GM12865 (cell line): ENCODE data around the gene CFAP299.
"Not testable (repeated sequence)": the region's sequence is repeated elsewhere in the genome, so short reads cannot be mapped to it uniquely, and the experiment has no call there.

Experiments used
- DNase-seq: peaks from one replicate; pipeline ENCODE4 v3.0.0; 2010; ENCODE audit warnings: low read depth
- H3K4me3 ChIP-seq: 2 replicates; pipeline ENCODE4 v1.5.1; 2011; ENCODE audit warnings: mild to moderate bottlenecking, low read depth, low read length, control low read depth
- TF ChIP-seq, protein P1 (sequence below): IDR thresholded peaks from 2 replicates; pipeline ENCODE4 v1.5.1; 2011; ENCODE audit warnings: low read length, control low read depth, low read depth, inconsistent platforms; ENCODE audit not compliant: insufficient read depth; ENCODE audit errors: missing control alignments

The CFAP299 gene

GRCh38 chr4:80678413-80678812 lies 342.9 kb downstream of the CFAP299 start:
- no peak for DNase-seq
- no peak overlapping the region for H3K4me3 ChIP-seq
- TF ChIP-seq, protein P1, sequence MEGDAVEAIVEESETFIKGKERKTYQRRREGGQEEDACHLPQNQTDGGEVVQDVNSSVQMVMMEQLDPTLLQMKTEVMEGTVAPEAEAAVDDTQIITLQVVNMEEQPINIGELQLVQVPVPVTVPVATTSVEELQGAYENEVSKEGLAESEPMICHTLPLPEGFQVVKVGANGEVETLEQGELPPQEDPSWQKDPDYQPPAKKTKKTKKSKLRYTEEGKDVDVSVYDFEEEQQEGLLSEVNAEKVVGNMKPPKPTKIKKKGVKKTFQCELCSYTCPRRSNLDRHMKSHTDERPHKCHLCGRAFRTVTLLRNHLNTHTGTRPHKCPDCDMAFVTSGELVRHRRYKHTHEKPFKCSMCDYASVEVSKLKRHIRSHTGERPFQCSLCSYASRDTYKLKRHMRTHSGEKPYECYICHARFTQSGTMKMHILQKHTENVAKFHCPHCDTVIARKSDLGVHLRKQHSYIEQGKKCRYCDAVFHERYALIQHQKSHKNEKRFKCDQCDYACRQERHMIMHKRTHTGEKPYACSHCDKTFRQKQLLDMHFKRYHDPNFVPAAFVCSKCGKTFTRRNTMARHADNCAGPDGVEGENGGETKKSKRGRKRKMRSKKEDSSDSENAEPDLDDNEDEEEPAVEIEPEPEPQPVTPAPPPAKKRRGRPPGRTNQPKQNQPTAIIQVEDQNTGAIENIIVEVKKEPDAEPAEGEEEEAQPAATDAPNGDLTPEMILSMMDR, result no peak

DNA sequence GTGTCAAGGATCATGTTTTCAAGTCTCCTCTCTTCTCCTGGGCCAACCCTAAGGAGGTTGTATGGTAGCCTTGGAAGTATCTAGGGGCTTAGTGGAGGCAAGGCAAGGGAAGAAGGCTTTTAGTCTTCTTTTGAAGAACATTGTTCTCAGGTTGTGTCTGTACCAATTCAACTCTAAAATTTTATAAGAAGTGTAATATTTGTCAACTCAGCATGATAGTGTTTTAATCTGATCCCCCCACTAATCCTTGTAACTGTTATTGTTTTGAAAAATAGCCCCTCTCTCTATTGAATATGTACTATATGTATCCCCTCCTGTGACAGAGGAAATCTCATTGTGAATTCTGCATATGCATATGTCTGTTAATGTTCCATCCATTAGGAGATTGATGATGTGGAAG lies 345.4 kb downstream of the CFAP299 start:
- TF ChIP-seq, protein P1, result no peak
- DNase-seq, result no peak
- H3K4me3 ChIP-seq, result no peak overlapping the region

GRCh38 chr4:80685214-80685613 lies 349.7 kb downstream of the CFAP299 start:
- no peak overlapping the region for H3K4me3 ChIP-seq
- DNase-seq, result no peak
- TF ChIP-seq, protein P1, result no peak

DNA sequence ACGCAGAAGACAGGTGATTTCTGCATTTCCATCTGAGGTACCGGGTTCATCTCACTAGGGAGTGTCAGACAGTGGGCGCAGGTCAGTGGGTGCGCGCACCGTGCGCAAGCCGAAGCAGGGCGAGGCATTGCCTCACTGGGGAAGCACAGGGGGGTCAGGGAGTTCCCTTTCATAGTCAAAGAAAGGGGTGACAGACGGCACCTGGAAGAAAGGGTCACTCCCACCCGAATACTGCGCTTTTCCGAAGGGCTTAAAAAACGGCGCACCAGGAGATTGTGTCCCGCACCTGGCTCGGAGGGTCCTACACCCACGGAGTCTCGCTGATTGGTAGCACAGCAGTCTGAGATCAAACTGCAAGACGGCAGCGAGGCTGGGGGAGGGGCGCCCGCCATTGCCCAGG lies 352.2 kb downstream of the CFAP299 start:
- H3K4me3 ChIP-seq, DNase-seq: not testable (repeated sequence)

- TF ChIP-seq, protein P1, result no peak
- no peak overlapping the region for H3K4me3 ChIP-seq
- no peak for DNase-seq
Measured at GRCh38 chr4:80694171-80694570, 358.6 kb downstream of the CFAP299 start.

DNA sequence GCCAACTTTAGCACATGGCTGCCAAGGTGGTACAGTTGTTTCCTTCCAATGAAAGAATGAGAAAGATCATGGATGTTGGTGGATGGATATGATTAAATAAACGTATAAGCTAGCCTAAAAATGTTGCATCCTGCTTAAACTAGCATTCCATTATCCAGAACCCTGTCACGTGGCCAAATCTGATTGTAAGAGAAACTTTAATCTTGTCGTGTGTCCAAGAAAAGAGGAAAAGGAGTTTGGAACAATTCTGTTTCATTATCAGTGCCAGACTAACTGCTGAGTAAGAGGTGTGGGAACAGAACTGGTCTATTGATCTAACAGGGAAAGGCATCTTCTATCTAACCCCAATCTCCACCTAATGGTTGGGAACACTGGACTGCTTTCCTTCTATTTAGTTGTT lies 369.8 kb downstream of the CFAP299 start:
- DNase-seq, result no peak
- H3K4me3 ChIP-seq, result no peak overlapping the region
- TF ChIP-seq, protein P1, result no peak

GRCh38 chr4:80709082-80709869 lies 373.7 kb downstream of the CFAP299 start:
- TF ChIP-seq, protein P1, result no peak
- no peak for DNase-seq
- H3K4me3 ChIP-seq, result no peak overlapping the region
